ENCODE data around the gene SAMSN1.

GRCh38 chr21:14587266-14587665, 41.2 kb upstream of the SAMSN1 start:
- TF ChIP-seq, protein P1, sequence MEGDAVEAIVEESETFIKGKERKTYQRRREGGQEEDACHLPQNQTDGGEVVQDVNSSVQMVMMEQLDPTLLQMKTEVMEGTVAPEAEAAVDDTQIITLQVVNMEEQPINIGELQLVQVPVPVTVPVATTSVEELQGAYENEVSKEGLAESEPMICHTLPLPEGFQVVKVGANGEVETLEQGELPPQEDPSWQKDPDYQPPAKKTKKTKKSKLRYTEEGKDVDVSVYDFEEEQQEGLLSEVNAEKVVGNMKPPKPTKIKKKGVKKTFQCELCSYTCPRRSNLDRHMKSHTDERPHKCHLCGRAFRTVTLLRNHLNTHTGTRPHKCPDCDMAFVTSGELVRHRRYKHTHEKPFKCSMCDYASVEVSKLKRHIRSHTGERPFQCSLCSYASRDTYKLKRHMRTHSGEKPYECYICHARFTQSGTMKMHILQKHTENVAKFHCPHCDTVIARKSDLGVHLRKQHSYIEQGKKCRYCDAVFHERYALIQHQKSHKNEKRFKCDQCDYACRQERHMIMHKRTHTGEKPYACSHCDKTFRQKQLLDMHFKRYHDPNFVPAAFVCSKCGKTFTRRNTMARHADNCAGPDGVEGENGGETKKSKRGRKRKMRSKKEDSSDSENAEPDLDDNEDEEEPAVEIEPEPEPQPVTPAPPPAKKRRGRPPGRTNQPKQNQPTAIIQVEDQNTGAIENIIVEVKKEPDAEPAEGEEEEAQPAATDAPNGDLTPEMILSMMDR (conservative IDR thresholded peaks at IDR 0.05) = no peak
- TF ChIP-seq ZFX (IDR thresholded peaks at IDR 0.05) = no peak

Measured in C4-2B (cell line).